ENCODE results near the gene PPP4R3B.
"Not testable (repeated sequence)": the region's sequence is repeated elsewhere in the genome, so short reads cannot be mapped to it uniquely, and the experiment has no call there.

The PPP4R3B gene

GRCh38 chr2:55592130-55592529 lies 25.3 kb downstream of the PPP4R3B start:
- DNase-seq, result no peak

- DNase-seq, result no peak
Measured at GRCh38 chr2:55590810-55591440, 26.5 kb downstream of the PPP4R3B start.

GRCh38 chr2:55585451-55586080 lies 31.9 kb downstream of the PPP4R3B start:
- no peak for DNase-seq

- DNase-seq, result no peak
Measured at GRCh38 chr2:55581874-55582547, 35.4 kb downstream of the PPP4R3B start.

GRCh38 chr2:55581435-55581834 lies 36.0 kb downstream of the PPP4R3B start:
- no peak for DNase-seq

GRCh38 chr2:55569002-55569401 lies 48.4 kb downstream of the PPP4R3B start:
- not testable (repeated sequence) for DNase-seq

DNA sequence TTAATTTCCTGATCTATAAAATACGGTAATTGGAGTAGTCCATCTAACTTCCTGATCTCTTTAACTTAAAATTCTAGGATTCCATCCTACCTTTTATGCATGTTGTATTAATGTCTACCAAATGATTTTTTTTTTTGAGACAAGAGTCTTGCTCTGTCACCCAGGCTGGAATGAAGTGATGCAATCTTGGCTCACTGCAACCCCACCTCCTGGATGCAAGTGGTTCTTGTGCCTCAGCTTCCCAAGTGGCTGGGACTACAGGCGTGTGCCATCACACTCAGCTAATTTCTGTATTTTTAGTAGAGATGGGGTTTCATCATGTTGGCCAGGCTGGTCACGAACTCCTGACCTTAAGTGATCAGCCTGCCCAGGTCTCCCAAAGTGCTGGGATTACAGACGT lies 50.1 kb downstream of the PPP4R3B start:
- DNase-seq, result no peak

DNA sequence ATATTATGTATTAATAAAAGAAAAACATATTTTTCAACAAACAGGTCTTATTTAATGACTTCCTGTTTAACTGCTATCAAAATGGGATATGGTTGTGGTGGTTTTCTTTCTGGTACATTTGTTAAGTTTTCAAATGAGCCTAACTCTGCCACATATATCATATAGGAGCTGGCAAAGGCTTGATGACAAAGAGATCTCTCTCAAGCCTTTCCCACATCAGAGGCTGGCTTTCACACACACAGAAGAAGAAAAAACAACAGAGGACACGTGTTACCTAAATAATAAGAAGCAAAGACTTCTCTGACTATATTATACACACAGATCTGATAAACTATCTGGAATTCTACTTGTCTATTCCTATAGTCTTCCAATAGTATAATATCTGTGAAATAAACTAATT lies 51.8 kb downstream of the PPP4R3B start:
- DNase-seq, result no peak

DNA sequence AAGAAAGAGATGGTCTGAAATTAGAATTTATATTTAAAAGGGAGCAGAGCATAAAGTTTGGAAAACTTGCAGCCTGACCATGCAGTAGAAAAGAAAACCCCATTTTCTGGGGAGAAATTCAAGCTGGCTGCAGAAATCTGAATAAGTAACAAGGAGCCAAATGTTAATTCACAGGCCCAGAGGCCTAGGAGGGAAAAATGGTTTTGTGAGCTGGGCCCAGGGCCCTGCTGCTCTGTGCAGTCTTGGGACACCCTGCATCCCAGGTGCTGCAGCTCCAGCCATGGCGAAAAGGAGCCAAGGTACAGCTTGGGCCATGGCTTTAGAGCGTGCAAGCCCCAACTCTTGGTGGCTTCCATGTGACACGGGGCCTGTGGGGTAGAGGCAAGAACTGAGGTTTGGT lies 56.6 kb downstream of the PPP4R3B start:
- no peak for DNase-seq

- no peak for DNase-seq
Measured at GRCh38 chr2:55556809-55557208, 60.6 kb downstream of the PPP4R3B start.

DNA sequence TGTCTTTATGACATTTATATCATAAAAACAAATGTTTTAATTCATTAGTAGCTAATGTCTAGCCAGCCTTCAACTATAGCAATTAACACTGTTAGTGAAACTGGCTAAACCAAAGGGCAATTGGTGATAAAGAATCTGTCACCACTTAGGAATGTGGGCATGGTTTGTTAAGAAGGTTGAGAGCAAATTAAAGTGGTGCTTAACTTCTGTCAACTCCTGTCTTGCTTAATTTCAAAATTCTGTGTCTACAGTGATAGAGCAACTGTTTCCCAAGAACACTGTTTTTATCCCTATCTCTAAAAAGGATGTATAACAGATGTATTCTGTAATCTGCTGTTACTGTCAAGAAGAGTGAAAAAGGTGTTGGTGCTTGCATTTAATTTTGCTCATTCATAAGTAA lies 61.4 kb downstream of the PPP4R3B start:
- no peak for DNase-seq

DNA sequence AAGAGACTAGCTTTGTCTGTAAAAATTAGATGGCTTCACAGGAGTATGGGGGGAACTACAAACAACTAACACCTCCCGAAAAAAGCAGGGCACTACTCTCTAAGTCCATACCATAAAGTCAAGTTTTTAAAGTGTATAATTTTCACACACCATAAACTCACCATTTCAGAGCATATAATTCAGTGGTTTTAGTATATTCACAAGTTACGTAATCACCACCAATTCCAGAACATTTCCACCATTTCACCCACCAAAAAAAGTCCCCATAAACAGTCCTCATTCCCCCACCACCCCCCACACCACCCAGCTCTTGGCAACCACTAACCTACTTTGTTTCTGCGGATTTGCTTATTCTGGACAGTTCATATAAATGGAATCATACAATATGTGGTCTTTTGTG lies 64.1 kb downstream of the PPP4R3B start:
- no peak for DNase-seq

GRCh38 chr2:55550368-55551102 lies 66.9 kb downstream of the PPP4R3B start:
- DNase-seq, result no peak

DNA sequence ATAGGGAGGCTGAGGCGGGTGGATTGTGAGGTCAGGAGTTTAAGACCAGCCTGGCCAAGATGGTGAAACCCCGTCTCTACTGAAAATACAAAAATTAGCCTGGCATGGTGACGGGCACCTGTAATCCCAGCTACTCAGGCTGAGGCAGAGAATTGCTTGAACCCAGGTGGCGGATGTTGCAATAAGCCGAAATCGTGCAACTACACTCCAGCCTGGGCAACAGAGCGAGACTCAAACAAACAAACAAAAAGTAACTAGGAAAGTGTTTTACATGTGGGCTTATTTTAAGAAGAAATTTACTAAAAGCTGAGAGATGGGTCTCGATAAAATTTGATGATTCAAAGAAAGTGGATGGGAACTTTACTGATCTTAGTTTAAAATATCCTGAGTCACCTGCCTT lies 69.7 kb downstream of the PPP4R3B start:
- DNase-seq, result not testable (repeated sequence)

DNA sequence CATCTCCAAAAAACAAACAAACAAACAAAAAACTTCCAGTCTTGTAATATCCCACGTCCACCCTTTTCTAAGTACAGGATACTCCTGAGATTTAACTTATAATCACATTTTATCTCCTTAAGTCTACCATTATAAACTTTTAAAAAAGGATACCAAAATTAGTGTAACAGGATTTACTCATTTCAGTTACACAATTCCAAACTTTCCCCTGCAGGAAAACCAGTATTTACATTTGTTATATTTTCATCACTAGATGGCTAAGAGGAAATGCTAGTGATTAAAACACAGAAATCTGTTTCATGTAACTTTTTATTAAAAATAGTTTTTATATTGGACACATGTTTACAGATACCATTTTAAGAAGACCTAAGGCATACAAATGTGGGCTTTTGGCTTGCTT lies 70.4 kb downstream of the PPP4R3B start:
- no peak for DNase-seq

DNA sequence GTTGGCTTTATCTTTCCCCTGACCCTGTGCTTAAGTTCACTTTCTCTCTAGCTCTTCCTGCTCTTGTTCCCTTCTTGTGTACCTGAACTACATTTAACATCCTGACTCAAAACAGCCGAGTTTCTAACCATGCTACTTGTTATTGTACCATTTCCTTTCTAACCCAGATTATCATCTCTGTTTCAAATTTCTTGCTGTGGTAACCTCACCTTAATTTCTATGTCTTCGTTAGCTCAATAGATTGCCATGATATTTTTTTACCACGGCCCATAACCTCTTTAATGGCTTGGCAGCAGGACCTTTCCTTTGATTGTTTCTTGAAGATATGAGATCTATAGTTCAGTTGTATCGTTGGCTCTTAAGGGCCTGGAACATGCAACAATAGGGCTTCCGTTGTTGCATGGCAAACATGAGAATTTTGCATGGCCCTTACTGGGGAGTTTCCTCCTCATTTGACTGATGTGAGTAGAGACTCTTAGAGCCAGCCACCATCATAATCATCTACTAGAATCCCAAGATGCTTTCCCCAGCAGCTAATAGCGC lies 86.8 kb downstream of the PPP4R3B start:
- DNase-seq, result no peak

GRCh38 chr2:55526174-55526573 lies 91.2 kb downstream of the PPP4R3B start:
- DNase-seq, result no peak

- no peak for DNase-seq
Measured at GRCh38 chr2:55524884-55525437, 92.5 kb downstream of the PPP4R3B start.

DNA sequence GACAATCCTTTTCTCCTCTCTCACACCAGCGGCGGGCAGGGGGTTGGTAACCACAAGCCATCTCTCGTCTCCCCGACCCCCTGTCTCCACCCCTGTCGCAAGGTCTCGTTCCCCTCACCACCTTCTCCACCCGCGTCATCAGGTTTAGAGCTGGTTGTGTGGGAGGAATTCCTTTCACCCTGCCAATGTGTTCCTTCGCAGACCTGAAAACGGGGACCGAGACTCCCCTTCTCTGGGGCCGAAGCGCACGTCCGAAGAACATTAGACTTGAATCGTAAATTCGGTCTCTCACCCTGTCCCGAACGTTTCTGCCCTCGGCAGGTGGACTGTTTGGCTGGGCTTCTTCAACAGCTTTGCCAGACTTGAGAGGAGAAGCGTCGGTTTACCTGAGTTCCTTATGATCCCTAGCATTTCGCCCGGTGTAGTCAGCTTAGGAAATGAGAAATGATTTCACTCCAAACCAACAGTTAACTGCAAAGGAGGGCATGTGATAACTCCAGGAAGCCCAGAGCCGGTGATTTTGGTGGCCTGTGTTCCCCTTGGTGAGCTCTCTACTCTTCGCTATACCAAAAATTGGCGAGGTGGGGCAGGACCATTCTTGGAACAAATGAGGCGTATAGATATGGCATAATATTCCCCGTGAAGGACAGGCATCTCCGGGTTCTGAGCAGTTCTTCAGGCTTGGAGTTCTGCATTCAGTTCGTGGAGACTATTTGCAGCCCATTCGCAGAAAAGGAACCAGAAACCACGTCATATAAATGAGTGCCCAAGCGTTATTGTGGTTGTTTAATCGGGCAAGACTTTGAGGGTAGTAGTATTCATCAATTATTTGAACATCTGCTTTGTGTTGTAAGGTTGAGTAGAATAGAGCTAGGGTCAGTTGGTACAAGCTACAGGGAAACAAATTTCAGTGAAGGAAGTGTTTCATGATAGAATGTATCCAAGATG lies 97.2 kb downstream of the PPP4R3B start:
- DNase-seq, result no peak

GRCh38 chr2:55518841-55519165 lies 98.6 kb downstream of the PPP4R3B start:
- no peak for DNase-seq

- no peak for DNase-seq
Measured at GRCh38 chr2:55511508-55512124, 105.8 kb downstream of the PPP4R3B start.
